ENCODE results near the gene CLPTM1L.
"Not testable (repeated sequence)": the region's sequence is repeated elsewhere in the genome, so short reads cannot be mapped to it uniquely, and the experiment has no call there.

The CLPTM1L gene

DNA sequence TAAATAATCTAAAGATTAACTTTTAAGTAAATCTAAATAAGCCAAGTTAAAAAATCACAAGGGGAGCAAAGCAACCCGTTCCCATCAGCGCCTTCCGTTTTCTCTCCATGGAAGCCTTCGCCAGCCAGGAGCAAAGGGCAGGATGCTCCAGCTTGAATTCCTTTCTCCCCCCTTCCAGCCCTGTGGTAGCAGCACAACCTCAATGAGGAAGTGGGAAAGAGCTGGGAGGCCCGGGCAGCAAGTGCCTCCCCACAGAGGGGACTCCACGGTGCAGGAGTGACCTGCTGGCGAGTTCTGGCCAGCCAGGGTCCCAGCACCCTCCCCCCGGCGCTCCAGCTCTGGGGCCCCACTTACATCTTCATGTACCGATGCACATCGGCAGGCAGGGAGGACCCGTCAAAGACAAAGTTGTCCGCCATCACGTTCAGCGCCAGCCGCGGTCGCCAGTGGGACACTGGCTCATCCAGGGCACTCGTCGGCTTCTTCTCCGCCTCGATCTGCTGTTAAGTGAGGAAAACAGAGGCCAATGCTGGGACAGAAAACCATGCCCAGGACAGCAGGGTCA is 6.3 kb downstream of the CLPTM1L start:
- no peak for DNase-seq

DNA sequence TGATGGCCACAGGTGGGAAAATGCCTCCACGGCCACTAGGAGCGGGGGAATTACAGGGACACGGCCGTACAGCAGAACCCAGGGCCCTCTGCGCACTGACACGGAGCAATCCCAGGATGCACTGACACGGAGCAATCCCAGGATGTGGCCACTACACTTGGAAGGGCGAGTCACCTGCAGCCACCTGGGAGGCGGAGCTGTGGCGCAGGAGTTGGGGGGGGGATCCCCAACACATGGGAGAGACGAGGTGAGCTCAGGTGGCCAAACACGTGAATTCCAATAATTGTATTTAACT is 6.8 kb downstream of the CLPTM1L start:
- DNase-seq, result no peak

DNA sequence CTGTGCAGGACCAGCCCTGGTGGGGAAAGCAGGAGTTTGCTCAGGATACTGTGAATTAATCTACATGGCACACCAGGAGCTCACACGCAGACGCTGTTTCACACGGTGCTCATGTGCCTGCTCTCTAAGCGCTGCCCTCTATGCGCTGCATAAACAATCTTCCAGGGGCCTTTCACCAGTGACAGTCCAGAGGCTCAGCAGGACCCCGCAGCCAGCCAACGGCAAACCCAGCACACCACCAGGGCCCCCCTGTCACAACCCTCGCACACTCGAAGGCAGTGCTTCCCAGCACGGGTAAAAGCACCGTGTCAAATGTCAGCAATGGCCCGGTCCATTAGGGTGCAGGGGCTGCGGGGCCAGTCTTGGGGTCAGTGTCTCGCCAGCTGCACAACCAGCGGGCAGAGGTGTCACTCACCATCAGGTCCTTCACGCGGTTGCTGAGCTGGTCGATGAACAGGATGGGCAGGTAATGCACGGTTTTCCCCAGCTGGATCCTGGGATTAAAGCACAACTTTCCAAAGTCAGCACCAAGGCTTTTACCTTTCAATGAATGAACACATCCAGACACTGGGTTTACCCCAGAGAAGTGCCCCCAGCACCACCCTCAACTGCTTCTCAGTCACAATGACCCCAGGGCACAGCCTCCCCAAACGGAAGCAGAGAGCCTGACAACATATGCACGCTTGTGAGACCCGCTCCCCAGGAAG is 7.3 kb downstream of the CLPTM1L start:
- no peak for DNase-seq

DNA sequence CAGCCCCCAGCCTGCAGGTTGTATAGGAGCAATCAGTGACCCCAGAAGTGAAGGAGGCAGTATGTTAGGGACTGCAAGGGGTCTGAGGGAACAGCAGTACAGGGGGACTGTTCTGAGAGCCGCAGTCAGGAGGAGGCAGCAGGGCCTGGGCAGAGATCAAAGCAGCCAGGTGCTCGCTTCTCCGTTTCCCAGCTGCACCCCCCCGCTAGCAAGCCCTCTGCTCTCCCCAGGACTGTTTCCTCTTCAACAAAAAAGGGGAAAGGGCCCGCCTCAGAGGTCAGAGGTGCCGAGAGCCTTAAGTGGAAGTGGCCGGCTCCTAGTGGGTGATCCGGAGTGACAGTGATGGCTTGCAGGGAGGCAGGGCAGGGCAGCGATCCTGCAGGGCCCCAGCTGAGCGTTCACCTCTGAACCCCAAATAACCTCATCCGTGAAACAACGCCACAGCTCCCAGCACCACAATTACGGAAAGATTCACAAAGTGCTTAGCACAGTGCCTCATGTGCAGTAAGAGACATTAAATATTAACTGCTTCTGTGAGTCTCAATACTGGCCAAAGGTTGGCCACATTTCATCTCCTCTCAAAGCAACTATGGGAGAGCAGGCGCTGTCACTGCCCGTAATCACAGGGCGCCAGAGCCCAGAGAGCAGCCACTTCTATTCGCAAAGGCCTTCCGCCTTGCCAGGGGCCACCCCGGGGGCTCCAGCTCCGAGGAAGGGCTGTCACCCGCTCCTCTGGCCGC is 8.0 kb downstream of the CLPTM1L start:
- DNase-seq, result no peak

DNA sequence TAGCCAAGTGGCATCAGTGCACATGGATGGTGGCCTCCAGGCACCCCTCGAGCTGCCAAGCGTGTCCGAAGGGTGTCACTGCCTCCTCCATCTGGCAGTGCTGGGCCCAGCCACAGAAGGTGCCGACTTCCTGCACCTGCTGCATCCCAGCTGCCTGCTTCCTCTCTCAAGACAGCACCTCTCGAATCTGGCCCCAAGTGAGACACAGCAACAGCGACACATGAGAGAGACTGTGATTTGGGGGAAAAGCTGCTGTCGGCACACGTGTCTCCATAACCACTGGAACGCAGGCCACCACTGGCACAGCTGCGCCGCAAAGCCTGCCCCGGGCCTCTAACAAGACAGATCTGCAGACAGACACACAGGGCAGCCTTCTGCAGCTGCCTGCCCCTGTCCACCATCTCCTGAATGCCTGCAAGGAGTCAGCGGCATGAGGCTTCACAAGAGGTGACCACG is 8.8 kb downstream of the CLPTM1L start:
- no peak for DNase-seq

DNA sequence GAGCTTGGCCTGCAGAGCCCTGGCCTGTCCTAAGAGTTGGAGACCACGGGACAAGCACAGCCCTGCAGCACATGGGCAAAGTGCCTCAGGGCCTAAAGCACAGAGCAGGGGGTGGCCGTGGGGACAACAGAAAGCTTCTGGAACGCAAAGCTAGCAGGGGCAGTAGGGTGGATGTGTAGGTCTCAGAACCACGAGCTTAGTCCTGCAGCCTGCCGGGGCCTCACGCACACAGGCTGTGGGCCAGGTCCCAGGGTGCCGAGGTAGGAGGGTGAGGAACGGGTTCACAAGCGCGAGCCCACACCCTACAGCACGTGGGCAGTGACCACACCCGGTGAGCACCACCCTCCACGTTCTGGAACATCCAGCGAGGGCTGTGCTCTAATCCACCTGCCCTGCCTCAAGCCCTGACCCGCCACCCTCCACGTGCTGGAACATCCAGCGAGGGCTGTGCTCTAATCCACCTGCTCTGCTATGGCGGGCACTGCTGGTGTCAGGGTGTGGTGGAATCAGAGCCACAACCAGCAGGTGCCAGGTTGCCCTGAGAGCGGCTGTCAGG is 9.3 kb downstream of the CLPTM1L start:
- no peak for DNase-seq

DNA sequence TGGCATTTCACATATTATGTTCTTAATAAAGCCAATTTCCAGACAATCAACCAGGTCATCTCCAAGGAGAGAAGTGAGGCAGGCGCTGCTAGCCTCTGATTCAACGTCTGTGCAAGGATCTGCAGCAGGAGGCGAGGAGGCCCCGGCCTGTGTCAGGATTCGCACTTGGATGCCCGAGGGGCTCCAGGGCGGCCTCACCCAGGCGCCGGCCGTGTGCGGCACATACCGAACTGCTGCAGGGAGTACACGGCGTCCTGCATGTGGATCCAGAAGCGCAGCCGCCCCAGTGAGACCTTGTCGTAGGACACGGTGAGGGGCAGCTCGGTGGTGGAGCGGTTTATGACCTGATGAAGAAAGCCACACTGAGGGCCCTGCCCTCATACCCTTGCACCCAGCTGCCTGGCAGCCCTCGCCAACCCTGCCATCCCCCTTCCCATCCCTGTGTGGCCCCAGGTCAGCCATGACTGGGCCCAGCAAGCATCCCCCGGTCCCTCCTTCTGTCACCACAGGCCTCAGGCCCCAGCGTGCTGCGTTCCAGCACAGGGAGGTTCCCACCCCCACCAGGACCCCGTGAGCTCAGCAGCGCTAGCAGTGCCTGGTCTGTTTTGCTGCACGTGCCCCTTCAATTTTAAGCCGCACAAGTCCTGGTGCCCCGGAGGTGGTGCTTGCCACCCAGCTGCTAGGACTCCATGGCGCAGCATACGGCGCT is 9.9 kb downstream of the CLPTM1L start:
- no peak for DNase-seq

DNA sequence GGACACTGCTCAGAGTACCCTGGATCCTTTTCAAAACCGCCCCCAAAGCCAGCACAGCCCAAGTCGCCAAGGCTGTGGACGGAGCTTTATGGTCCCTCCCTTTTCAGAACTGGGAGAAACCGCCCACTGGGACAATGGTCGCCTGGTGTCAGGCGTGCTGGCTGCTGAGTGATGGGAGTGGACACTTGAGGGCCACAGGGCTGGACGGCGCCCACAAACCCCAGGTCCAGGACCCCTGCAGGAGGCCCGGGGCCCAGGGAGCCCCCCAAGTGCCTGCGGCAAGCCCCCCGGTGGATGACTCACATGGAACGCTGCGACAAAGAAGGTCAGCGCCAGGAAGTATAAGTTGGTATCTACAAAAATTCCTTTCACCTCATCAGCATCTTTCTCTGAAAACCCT is 10.9 kb downstream of the CLPTM1L start:
- DNase-seq, result no peak

DNA sequence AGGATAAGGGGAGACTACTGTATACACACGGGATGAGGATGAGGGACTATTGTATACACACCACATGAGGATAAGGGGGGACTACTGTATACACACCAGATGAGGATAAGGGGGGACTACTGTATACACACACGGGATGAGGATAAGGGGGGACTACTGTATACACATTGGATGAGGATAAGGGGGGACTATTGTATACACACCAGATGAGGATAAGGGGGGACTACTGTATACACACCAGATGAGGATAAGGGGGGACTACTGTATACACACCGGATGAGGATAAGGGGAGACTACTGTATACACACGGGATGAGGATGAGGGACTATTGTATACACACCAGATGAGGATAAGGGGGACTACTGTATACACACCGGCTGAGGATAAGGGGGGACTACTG is 11.6 kb downstream of the CLPTM1L start:
- peak in 1 of 5 experiments; percentile 23 for DNase-seq

DNA sequence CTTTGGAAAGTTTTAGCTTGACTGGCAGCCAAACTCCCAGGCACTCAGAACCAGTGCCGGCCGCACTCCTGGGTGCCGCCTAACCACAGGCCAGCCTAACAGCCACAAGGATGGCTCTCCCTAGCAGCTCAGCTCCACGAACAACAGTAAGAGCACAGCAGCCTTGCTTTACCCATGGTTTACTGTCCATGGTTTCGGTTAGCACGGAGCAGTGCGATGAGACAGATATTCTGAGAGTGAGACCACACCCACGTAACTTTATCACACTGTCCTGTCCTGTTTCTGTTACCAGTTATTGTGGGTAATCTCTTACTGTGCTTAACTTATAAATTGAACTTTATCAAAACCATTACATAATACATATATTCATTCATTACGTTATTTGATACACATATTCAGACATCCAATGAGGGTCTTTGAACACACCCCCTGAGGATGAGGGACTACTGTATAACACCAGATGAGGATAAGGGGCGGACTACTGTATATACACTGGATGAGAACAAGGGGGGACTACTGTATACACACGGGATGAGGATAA is 12.4 kb downstream of the CLPTM1L start:
- peak in 1 of 5 experiments; percentile 37 for DNase-seq

DNA sequence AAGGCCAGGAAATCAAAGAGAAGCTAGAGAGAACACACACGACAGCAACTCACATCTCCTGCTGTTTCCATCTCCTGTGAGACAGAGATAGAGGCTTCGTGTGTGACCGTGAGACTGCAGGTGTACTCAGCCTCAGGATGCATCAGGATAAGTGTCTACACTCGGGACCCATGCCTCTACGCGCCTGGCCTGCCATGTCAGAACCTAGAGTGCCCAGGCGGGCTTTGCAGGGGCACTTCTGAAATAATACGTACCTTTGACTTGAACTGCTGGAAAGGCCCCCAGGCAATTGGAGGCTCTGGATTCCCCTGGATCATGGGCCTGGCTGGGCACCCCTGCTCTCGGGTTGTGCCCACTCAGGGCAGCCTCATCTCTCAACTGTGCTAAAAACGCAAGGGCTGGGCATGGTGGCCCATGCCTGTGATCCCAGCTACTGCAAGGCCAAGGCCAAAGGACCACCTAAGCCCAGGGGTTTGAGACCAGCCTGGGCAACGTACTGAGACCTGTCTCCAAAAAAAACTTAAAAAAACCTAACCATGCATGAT is 13.0 kb downstream of the CLPTM1L start:
- DNase-seq, result no peak

DNA sequence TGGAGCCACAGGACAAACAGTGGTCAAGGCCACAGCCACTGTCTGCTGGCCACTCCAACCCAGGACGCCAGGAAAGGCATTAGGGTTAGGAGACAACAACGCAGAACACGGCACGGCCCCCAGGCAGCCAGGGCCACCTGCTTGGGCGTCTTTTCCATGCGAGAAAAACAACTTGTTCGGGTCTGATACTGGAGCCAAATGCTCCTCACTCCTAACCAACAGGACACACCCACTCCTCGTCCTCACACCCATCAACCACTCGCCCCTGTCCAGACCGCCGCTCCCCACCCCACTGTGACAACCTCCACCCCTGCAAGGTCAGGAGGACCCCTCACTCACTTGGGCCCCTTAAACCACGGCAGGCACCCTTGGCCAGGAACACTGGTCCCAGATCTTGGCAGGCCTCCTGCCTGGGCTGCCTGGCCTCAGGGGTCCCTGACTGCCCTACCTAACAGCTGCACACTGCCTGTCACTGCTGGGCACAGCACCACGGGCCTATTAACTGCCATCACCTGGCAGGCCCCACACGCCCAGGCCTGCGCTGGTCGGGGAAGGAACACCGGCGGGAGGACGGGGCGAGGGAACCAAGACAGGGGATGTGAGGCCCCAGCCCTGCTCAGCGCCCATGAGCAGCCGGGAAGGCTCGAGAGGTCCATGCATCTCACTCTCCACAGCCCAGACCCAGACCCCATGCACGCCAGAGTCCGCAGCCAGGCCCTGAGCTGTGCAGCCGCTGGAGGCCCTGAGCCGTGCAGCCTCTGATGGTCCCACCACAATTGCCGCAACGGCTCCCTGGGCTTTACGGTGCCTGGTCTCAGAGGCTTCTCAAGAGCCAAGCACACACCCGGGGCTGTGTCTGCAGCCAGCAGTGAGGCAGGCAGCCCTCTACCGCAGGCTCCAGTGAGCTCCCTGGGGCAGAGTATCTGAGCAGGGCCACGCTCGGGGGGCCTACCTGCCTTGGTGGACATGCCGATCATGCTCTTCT is 13.8 kb downstream of the CLPTM1L start:
- no peak for DNase-seq

DNA sequence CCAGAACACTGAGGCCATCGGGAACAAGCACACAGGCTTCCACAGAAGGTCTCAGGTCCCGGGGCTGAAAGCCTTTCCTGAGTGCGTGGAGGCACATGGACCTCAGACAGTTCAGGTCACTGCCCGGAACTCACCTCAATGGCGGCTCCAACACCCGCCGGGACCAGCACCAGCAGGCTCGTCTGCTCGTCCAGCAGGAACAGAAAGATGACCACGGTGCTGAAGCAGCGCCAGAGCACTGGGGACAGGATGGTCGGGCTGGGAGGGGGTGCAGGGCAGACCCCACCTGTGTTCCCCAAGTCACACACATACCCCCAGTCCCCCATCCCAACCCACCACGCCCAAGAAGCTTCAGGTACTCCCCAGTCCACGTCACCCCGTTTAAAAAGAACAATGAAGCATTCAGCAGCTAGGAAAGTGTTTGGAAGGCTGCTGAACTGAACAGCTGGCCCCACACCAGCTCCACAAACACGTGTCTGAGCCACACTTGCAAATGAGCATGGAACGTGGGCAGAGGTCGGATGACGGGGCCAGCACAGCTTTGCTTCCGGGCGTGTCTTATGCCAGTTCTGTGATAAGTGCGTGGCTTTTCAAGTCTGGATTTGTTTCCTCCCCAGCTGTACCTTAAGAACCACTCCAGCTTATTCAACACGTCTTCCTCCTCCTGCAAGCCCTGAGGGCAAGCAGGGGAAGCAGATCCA is 14.6 kb downstream of the CLPTM1L start:
- no peak for DNase-seq

DNA sequence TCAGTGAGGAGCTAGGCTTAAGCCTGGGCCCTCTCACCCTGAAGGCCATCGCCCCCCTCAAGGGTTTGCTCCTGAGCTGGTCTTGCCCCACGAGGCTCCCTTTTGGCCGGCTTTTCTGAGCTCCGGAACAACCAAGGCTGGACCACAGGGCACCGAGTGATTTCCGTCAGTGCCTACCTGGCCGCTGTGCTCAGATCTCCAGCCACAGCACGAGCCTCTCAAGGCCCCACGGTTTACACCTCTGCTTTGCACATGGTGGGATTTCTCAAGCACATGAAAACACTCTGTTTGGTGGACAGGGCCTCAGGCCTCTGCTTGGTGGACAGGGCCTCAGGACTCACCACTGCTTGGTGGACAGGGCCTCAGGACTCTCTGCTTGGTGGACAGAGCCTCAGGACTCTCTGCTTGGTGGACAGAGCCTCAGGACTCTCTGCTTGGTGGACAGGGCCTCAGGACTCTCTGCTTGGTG is 15.8 kb downstream of the CLPTM1L start:
- no peak for DNase-seq

DNA sequence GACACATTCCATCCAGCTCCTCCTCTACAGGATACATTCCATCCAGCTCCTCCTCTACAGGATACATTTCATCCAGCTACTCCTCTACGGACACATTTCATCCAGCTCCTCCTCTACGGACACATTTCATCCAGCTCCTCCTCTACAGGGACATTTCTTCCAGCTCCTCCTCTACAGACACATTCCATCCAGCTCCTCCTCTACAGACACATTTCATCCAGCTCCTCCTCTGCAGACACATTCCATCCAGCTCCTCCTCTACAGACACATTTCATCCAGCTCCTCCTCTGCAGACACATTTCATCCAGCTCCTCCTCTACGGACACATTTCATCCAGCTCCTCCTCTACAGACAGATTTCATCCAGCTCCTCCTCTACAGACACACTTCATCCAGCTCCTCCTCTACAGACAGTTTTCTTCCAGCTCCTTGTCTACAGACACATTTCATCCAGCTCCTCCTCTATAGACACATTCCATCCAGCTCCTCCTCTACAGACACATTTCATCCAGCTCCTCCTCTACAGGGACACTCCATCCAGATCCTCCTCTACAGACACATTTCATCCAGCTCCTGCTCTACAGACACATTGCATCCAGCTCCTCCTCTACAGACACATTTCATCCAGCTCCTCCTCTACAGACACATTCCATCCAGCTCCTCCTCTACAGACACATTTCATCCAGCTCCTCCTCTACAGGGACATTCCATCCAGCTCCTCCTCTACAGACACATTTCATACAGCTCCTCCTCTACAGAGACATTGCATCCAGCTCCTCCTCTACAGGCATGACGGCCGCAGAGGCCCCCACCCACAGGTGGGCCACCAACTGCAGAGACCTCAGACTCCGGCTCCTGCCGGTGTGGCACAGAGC is 16.4 kb downstream of the CLPTM1L start:
- not testable (repeated sequence) for DNase-seq

DNA sequence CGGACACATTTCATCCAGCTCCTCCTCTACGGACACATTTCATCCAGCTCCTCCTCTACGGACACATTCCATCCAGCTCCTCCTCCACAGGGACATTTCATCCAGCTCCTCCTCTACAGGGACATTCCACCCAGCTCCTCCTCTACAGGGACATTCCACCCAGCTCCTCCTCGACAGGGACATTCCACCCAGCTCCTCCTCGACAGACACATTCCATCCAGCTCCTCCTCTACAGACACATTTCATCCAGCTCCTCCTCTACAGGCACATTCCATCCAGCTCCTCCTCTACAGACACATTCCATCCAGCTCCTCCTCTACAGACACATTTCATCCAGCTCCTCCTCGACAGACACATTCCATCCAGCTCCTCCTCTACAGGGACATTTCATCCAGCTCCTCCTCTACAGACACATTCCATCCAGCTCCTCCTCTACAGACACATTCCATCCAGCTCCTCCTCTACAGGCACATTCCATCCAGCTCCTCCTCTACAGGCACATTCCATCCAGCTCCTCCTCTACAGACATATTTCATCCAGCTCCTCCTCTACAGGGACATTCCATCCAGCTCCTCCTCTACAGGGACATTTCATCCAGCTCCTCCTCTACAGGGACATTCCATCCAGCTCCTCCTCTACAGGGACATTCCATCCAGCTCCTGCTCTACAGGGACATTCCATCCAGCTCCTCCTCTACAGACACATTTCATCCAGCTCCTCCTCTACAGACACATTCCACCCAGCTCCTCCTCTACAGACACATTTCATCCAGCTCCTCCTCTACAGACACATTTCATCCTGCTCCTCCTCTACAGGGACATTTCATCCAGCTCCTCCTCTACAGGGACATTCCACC is 17.8 kb downstream of the CLPTM1L start:
- not testable (repeated sequence) for DNase-seq

DNA sequence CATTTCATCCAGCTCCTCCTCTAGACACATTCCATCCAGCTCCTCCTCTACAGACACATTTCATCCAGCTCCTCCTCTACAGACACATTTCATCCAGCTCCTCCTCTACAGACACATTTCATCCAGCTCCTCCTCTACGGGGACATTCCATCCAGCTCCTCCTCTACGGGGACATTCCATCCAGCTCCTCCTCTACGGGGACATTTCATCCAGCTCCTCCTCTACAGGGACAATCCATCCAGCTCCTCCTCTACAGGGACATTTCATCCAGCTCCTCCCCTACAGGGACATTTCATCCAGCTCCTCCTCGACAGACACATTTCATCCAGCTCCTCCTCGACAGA is 18.4 kb downstream of the CLPTM1L start:
- DNase-seq, result not testable (repeated sequence)

DNA sequence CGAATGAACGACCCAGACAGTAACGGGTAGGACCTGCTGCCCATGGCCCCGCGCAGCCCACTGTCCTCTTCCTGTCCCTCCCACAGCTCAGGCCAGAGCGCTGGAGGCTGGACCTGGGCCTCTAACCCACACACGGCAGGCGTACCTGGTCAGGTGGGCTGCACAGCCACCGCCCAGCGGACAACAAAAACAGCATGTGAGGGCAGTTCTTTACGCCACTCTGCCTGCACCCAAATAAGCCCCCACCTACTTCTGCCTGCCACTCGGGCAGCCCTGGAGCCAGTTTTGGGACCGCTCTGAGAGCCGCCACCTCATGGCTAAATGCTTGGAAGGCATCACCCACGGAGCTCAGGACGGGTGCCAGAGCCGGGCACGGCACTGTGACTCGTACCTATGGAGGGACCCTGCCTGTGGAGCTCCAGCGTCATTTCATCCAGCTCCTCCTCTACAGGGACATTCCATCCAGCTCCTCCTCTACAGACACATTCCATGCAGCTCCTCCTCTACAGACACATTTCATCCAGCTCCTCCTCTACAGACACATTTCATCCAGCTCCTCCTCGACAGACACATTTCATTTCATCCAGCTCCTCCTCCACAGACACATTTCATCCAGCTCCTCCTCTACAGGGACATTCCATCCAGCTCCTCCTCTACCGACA is 18.9 kb downstream of the CLPTM1L start:
- no peak for DNase-seq
